BLaER1 (cell line): ENCODE measurements around the gene S100Z.

Experiments used
- H3K27ac ChIP-seq: shearing (Covaris generic); formaldehyde crosslinking; 2 replicates; pipeline ENCODE4 v1.8.1; 2022
- H3K27me3 ChIP-seq: shearing (Covaris generic); formaldehyde crosslinking; 2 replicates; pipeline ENCODE4 v1.8.1; 2022
- H3K36me3 ChIP-seq: shearing (Covaris generic); formaldehyde crosslinking; 2 replicates; pipeline ENCODE4 v1.8.1; 2022
- H3K4me1 ChIP-seq: shearing (Covaris generic); formaldehyde crosslinking; 2 replicates; pipeline ENCODE4 v1.8.1; 2022
- H3K4me2 ChIP-seq: shearing (Covaris generic); formaldehyde crosslinking; 2 replicates; pipeline ENCODE4 v1.8.1; 2022
- H3K4me3 ChIP-seq: shearing (Covaris generic); formaldehyde crosslinking; 2 replicates; pipeline ENCODE4 v1.8.1; 2022
- H3K9ac ChIP-seq: shearing (Covaris generic); formaldehyde crosslinking; 2 replicates; pipeline ENCODE4 v1.8.1; 2022
- H3K9me3 ChIP-seq: shearing (Covaris generic); formaldehyde crosslinking; 2 replicates; pipeline ENCODE4 v1.8.1; 2022
- H4K20me1 ChIP-seq: shearing (Covaris generic); formaldehyde crosslinking; 2 replicates; pipeline ENCODE4 v1.8.1; 2022
- Cebpa-rat ChIP-seq: shearing (Covaris generic); IDR thresholded peaks from 2 replicates; pipeline ENCODE4 v1.8.1; 2022

Gene S100Z

GRCh38 chr5:76947082-76947503, 97.3 kb downstream of the S100Z start:
- no peak for TF ChIP-seq Cebpa-rat
- Histone ChIP-seq H4K20me1 (no peaks in the 10 kb centered on the region), H3K4me2 (no peak overlapping the region), H3K4me1 (no peaks in the 10 kb centered on the region), H3K27me3 (no peaks in the 10 kb centered on the region), H3K9ac (no peak overlapping the region), H3K9me3 (no peaks in the 10 kb centered on the region), H3K36me3 (no peaks in the 10 kb centered on the region), H3K4me3 (no peak overlapping the region), H3K27ac (no peak overlapping the region)

GRCh38 chr5:76952795-76953536, 103.2 kb downstream of the S100Z start, which contains the start of gene CRHBP:
TSS of gene CRHBP (plus strand) at chr5:76953045. CDS start at chr5:76953135, 90 bp downstream.
- no peaks in the 10 kb centered on the region for H4K20me1 ChIP-seq
- no peak within 1 kb of the TSS for H3K4me2 ChIP-seq
- no peak within 1 kb of the TSS for H3K4me3 ChIP-seq
- H3K27me3 ChIP-seq = no peaks in the 10 kb centered on the region
- no peaks in the 10 kb centered on the region for H3K36me3 ChIP-seq
- TF ChIP-seq Cebpa-rat = no peak
- no peak within 1 kb of the TSS for H3K27ac ChIP-seq
- H3K4me1 ChIP-seq = no peaks in the 10 kb centered on the region
- no peak within 1 kb of the TSS for H3K9ac ChIP-seq
- H3K9me3 ChIP-seq = peaks cover 18% of the 10 kb centered on the region

- TF ChIP-seq Cebpa-rat = no peak
- H3K4me3 ChIP-seq = no peak overlapping the region
Observed at GRCh38 chr5:76953551-76954382, 104.0 kb downstream of the S100Z start.

GRCh38 chr5:76954383-76954763, 104.6 kb downstream of the S100Z start:
- no peak for TF ChIP-seq Cebpa-rat
- Histone ChIP-seq H3K27ac (no peak overlapping the region), H4K20me1 (no peaks in the 10 kb centered on the region), H3K4me1 (no peaks in the 10 kb centered on the region), H3K36me3 (no peaks in the 10 kb centered on the region), H3K9ac (no peak overlapping the region), H3K9me3 (peaks cover 18% of the 10 kb centered on the region), H3K4me2 (no peak overlapping the region), H3K4me3 (no peak overlapping the region), H3K27me3 (no peaks in the 10 kb centered on the region)

More at GRCh38 chr5:76953551-76954382, 104.0 kb downstream of the S100Z start:
- H3K9me3 ChIP-seq = peaks cover 18% of the 10 kb centered on the region
- no peak overlapping the region for H3K9ac ChIP-seq
- no peaks in the 10 kb centered on the region for H3K36me3 ChIP-seq
- H4K20me1 ChIP-seq = no peaks in the 10 kb centered on the region
- no peaks in the 10 kb centered on the region for H3K27me3 ChIP-seq
- no peaks in the 10 kb centered on the region for H3K4me1 ChIP-seq
- H3K27ac ChIP-seq = no peak overlapping the region
- no peak overlapping the region for H3K4me2 ChIP-seq

GRCh38 chr5:76956033-76956432, 106.2 kb downstream of the S100Z start:
- no peak overlapping the region for H3K4me2 ChIP-seq

GRCh38 chr5:76958991-76959767, 109.4 kb downstream of the S100Z start:
- Histone ChIP-seq H3K4me3 (no peak overlapping the region), H3K27me3 (no peaks in the 10 kb centered on the region), H3K4me2 (no peak overlapping the region), H3K27ac (no peak overlapping the region), H3K36me3 (no peaks in the 10 kb centered on the region), H3K9me3 (peaks cover 4% of the 10 kb centered on the region), H3K9ac (no peak overlapping the region), H4K20me1 (no peaks in the 10 kb centered on the region), H3K4me1 (no peaks in the 10 kb centered on the region)
- no peak for TF ChIP-seq Cebpa-rat

More at GRCh38 chr5:76956033-76956432, 106.2 kb downstream of the S100Z start:
- H3K9me3 ChIP-seq = peaks cover 18% of the 10 kb centered on the region
- H3K27ac ChIP-seq = no peak overlapping the region
- H4K20me1 ChIP-seq = no peaks in the 10 kb centered on the region
- no peak overlapping the region for H3K4me3 ChIP-seq
- H3K4me1 ChIP-seq = no peaks in the 10 kb centered on the region
- H3K36me3 ChIP-seq = no peaks in the 10 kb centered on the region
- TF ChIP-seq Cebpa-rat = no peak
- no peaks in the 10 kb centered on the region for H3K27me3 ChIP-seq
- no peak overlapping the region for H3K9ac ChIP-seq

GRCh38 chr5:76960004-76960625, 110.3 kb downstream of the S100Z start:
- TF ChIP-seq Cebpa-rat = no peak
- Histone ChIP-seq H3K27me3 (no peaks in the 10 kb centered on the region), H3K27ac (no peak overlapping the region), H4K20me1 (no peaks in the 10 kb centered on the region), H3K4me1 (no peaks in the 10 kb centered on the region), H3K9me3 (no peaks in the 10 kb centered on the region), H3K36me3 (no peaks in the 10 kb centered on the region), H3K4me2 (no peak overlapping the region), H3K9ac (no peak overlapping the region), H3K4me3 (no peak overlapping the region)

- Histone ChIP-seq H3K36me3 (no peaks in the 10 kb centered on the region), H3K27ac (no peak overlapping the region), H3K9me3 (no peaks in the 10 kb centered on the region), H4K20me1 (no peaks in the 10 kb centered on the region), H3K4me2 (no peak overlapping the region), H3K4me3 (no peak overlapping the region), H3K4me1 (no peaks in the 10 kb centered on the region), H3K9ac (no peak overlapping the region), H3K27me3 (no peaks in the 10 kb centered on the region)
- TF ChIP-seq Cebpa-rat = no peak
Observed at GRCh38 chr5:76964060-76964459, 114.2 kb downstream of the S100Z start.
